ENCODE data around the gene KCTD4.
A peak's percentile ranks its signal among the peaks of the same experiment; 100 is the strongest.
"Not testable (repeated sequence)": the region's sequence is repeated elsewhere in the genome, so short reads cannot be mapped to it uniquely, and the experiment has no call there.

The KCTD4 gene

GRCh38 chr13:45194081-45194939 is 6.5 kb downstream of the KCTD4 start:
- TF ChIP-seq CTCF (conservative IDR thresholded peaks at IDR 0.05; ENCODE audit: low read depth, low read length) = peak; percentile 80
- no peak overlapping the region for H3K4me3 ChIP-seq (ENCODE audit: low read depth, low read length)
- DNase-seq (ENCODE audit: low read depth) = peak; percentile 80

GRCh38 chr13:45191874-45192273 is 9.0 kb downstream of the KCTD4 start:
- TF ChIP-seq CTCF (conservative IDR thresholded peaks at IDR 0.05; ENCODE audit: low read depth, low read length) = no peak
- DNase-seq (ENCODE audit: low read depth) = no peak
- H3K4me3 ChIP-seq (ENCODE audit: low read depth, low read length) = no peak overlapping the region

- DNase-seq (ENCODE audit: low read depth); H3K4me3 ChIP-seq (ENCODE audit: low read depth, low read length): not testable (repeated sequence)
These were observed 11.3 kb downstream of the KCTD4 start for GRCh38 chr13:45189511-45189910.

GRCh38 chr13:45189077-45189476 is 11.8 kb downstream of the KCTD4 start:
- not testable (repeated sequence) for DNase-seq (ENCODE audit: low read depth); H3K4me3 ChIP-seq (ENCODE audit: low read depth, low read length)

GRCh38 chr13:45185286-45185685 is 15.6 kb downstream of the KCTD4 start:
- H3K4me3 ChIP-seq (ENCODE audit: low read depth, low read length) = no peak overlapping the region
- no peak for TF ChIP-seq CTCF (conservative IDR thresholded peaks at IDR 0.05; ENCODE audit: low read depth, low read length)
- no peak for DNase-seq (ENCODE audit: low read depth)

GRCh38 chr13:45184693-45185092 is 16.2 kb downstream of the KCTD4 start:
- no peak for DNase-seq (ENCODE audit: low read depth)
- no peak for TF ChIP-seq CTCF (conservative IDR thresholded peaks at IDR 0.05; ENCODE audit: low read depth, low read length)
- H3K4me3 ChIP-seq (ENCODE audit: low read depth, low read length) = no peak overlapping the region

GRCh38 chr13:45180713-45181601 is 19.9 kb downstream of the KCTD4 start:
- no peak for DNase-seq (ENCODE audit: low read depth)
- H3K4me3 ChIP-seq (ENCODE audit: low read depth, low read length) = no peak overlapping the region
- no peak for TF ChIP-seq CTCF (conservative IDR thresholded peaks at IDR 0.05; ENCODE audit: low read depth, low read length)

Measured in choroid plexus epithelial cell (primary cell).